Ovary (tissue), 3 donors: ENCODE measurements around the gene PFDN5.

Experiments
- EP300 ChIP-seq: sonication (generic); formaldehyde crosslinking; IDR thresholded peaks from one replicate; pipeline ENCODE4 v1.6.1; 2017; ENCODE audit warnings: antibody characterized with exemption
- TF ChIP-seq, protein P1 (sequence below), 3 donors: fragments of 450-650 bp in 2 of 3; fragments of 200-600 bp in 1 of 3; IDR thresholded peaks; one replicate each; pipeline versions ENCODE4 v1.5.1 to v1.8.0; 2016 to 2022; ENCODE audit warnings: antibody characterized with exemption in 3 of 3, mild to moderate bottlenecking in 1 of 3
- donor health status: DM: no; HTN: no; CAD: no.

GRCh38 chr12:53289891-53290290, 5.5 kb upstream of the PFDN5 start:
- TF ChIP-seq, protein P1, sequence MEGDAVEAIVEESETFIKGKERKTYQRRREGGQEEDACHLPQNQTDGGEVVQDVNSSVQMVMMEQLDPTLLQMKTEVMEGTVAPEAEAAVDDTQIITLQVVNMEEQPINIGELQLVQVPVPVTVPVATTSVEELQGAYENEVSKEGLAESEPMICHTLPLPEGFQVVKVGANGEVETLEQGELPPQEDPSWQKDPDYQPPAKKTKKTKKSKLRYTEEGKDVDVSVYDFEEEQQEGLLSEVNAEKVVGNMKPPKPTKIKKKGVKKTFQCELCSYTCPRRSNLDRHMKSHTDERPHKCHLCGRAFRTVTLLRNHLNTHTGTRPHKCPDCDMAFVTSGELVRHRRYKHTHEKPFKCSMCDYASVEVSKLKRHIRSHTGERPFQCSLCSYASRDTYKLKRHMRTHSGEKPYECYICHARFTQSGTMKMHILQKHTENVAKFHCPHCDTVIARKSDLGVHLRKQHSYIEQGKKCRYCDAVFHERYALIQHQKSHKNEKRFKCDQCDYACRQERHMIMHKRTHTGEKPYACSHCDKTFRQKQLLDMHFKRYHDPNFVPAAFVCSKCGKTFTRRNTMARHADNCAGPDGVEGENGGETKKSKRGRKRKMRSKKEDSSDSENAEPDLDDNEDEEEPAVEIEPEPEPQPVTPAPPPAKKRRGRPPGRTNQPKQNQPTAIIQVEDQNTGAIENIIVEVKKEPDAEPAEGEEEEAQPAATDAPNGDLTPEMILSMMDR (IDR thresholded peaks at IDR 0.05) = no peak
- no peak for TF ChIP-seq EP300
